PC-3 (cell line): ENCODE results near the gene DMD.

Experiments
- EZH2 ChIP-seq: fragments of 300-600 bp; sonication (generic); IDR thresholded peaks from one replicate; pipeline ENCODE4 v1.6.1; 2017; ENCODE audit warnings: antibody characterized with exemption, mild to moderate bottlenecking, low read length; ENCODE audit not compliant: unreplicated experiment
- EZH2phosphoT487 ChIP-seq: fragments of 300-600 bp; sonication (generic); IDR thresholded peaks from 2 replicates; pipeline ENCODE4 v1.6.1; 2018; ENCODE audit warnings: mild to moderate bottlenecking, antibody characterized with exemption, low read length, borderline replicate concordance
- TF ChIP-seq, protein P1 (sequence below): fragments of 300-600 bp; sonication (generic); conservative IDR thresholded peaks from 2 replicates; pipeline ENCODE4 v1.5.1; 2017; ENCODE audit warnings: antibody characterized with exemption, low read depth, mild to moderate bottlenecking, low read length

DNA sequence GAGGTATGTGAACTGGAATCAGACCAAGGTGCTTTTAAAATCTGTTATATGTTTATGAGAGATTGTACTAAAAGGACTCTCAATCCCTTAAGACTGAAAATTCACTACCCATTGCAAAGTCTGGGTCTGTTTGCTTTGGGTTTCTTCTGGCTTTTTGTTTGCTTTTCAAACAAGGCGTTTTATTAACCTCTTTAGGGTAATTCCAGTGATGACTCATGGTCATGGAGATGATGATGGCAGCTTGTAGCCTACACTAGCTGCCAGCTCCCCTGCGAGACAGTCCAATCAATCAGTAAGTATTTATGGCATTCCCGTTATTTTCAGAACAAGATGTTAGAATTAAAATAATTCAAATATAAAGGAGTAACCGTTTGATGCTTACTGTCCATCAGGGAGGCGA is 1495.7 kb downstream of the DMD start:
- no peak for TF ChIP-seq EZH2
- TF ChIP-seq, protein P1, sequence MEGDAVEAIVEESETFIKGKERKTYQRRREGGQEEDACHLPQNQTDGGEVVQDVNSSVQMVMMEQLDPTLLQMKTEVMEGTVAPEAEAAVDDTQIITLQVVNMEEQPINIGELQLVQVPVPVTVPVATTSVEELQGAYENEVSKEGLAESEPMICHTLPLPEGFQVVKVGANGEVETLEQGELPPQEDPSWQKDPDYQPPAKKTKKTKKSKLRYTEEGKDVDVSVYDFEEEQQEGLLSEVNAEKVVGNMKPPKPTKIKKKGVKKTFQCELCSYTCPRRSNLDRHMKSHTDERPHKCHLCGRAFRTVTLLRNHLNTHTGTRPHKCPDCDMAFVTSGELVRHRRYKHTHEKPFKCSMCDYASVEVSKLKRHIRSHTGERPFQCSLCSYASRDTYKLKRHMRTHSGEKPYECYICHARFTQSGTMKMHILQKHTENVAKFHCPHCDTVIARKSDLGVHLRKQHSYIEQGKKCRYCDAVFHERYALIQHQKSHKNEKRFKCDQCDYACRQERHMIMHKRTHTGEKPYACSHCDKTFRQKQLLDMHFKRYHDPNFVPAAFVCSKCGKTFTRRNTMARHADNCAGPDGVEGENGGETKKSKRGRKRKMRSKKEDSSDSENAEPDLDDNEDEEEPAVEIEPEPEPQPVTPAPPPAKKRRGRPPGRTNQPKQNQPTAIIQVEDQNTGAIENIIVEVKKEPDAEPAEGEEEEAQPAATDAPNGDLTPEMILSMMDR, result no peak
- no peak for TF ChIP-seq EZH2phosphoT487
